ENCODE data around the gene GBP1.

DNA sequence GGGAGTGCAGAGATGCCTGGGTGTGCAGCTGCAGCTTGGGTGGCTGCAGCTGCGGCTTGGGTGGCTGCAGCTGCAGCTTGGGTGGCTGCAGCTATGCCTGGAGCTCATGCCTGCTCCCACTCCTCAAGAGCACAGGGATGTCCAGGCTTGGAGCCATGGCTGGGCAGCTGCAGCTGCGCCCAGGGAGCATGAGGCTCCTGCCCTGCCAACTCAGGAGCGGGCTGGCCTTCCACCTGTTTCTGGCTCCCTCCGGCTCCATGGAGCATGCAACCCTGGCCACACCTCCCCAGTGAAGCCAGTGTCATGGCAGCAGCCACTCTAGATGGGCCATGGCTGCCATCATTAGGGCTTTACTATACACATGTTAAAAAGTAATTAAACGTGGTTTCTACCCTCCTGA is 21.1 kb downstream of the GBP1 start:
- TF ChIP-seq POLR2A (IDR thresholded peaks at IDR 0.05) (no peak), POLR2AphosphoS5 (IDR thresholded peaks at IDR 0.05) (no peak)
- TF ChIP-seq, protein P1, sequence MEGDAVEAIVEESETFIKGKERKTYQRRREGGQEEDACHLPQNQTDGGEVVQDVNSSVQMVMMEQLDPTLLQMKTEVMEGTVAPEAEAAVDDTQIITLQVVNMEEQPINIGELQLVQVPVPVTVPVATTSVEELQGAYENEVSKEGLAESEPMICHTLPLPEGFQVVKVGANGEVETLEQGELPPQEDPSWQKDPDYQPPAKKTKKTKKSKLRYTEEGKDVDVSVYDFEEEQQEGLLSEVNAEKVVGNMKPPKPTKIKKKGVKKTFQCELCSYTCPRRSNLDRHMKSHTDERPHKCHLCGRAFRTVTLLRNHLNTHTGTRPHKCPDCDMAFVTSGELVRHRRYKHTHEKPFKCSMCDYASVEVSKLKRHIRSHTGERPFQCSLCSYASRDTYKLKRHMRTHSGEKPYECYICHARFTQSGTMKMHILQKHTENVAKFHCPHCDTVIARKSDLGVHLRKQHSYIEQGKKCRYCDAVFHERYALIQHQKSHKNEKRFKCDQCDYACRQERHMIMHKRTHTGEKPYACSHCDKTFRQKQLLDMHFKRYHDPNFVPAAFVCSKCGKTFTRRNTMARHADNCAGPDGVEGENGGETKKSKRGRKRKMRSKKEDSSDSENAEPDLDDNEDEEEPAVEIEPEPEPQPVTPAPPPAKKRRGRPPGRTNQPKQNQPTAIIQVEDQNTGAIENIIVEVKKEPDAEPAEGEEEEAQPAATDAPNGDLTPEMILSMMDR (IDR thresholded peaks at IDR 0.05 in 8 of 11, conservative IDR thresholded peaks at IDR 0.05 in 3 of 11): no peak
